AML-193 (cell line): Measurements from ENCODE around the gene GNAT2.

Experiments used
- DNase-seq, 2 experiments: peaks; one replicate each; lab custom pipeline; 2025; lab: John Stamatoyannopoulos, UW

Gene GNAT2

DNA sequence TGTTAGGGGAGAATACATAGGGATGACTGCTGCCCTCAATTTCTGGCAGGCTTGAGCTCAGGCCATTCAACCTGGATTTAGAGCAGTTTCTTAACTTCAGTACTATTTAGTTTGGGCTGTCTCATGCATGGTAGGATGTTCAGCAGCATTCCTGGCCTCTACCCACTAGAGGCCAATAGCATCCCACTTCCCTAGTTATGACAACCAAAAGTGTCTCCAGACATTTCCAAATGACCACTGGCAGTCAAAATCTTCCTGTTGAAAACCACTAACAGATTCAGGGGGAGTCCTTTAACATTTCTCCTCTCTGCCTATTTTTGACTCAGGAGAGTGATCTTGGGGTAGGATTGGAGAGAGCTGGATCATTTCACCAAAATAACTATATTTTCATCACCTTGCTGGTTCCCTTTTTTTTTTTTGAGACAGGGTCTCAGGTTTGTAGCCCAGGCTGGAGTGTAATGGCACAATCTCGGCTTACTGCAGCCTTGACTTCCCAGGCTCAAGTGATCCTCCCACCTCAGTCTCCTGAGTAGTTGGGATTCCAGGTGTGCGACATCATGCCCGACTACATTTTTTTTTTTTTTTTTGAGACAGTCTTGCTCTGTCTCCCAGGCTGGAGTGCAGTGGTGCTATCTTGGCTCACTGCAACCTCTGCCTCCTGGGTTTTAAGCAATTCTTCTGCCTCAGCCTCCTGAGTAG lies 8.7 kb downstream of the GNAT2 start:
- DNase-seq: no peak

DNA sequence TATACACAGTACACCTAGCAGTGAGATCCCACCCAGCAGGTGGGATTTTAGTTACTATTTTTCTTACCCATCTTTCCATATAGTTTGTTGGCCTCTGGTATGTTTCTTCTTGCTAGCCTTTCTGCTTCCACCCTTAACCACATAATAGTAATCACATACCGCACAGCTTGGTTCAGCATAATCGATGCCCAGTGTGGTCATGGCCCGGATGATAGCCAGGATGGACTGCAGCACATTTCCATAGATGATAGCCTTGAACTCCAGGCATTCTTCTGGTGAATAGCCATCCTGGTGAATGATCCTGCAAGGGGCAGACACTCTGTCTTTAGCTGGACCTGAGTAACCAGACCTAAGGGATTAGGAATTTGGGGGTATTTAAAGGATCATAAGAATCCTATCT lies 9.5 kb downstream of the GNAT2 start:
- DNase-seq: no peak

DNA sequence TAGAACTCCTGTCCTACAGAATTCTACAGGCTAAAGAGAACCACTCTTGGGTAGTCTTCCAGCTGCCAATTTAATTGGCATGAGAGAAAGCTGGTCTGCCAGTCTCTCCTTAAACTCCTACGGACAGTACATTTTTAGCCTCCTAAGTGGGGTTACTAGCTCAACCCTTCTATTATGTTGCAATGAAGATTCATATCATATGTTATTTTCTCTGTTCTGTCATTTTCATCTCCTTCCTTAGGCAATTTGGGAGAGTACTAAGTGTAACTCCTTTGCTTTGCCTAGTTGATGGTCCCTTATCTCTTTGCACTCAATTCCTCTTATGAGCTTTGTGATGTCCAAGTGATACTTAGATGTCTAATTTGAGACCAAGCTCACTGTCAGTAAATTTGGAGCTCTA lies 14.0 kb downstream of the GNAT2 start:
- DNase-seq: no peak

DNA sequence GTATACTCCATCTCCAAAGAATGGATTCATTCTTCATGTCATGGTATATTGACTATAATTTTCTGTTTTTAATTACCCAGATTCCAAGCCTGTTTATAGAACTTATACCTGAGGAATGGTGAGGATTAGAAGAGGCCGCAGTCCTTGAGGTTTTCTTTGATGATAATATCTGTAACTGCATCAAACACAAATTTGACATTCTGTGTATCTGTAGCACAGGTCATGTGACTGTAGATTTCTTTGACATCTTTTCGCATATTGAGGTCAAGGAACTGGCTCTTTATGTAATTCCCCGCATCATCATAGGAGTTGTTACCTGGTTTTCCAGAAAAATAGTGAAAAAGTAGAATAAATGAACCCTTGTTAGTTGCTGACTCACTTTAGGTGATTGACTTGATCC lies 16.2 kb downstream of the GNAT2 start:
- no peak for DNase-seq

- no peak for DNase-seq
Measured at GRCh38 chr1:109598655-109599054, 20.8 kb downstream of the GNAT2 start.

DNA sequence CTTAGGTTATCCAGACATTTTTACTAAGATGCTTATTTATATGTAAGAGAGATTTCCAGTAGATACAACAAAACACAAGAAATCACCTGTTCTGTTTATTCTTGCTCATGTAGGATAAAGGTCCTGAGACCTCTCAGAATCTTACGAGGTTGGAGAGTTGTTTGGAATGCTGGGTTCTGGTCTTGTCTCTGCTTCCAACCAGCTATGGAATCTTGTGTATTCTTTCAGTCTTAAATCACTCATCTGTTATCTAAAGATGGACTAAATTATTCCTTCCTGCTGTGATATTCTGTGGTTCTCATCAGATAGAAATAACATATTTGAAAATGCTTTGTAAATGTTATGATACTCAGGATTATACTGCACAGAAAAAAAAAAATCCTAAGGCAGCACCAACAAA lies 21.3 kb downstream of the GNAT2 start:
- no peak for DNase-seq

GRCh38 chr1:109595531-109595930 lies 23.9 kb downstream of the GNAT2 start:
- DNase-seq: no peak

DNA sequence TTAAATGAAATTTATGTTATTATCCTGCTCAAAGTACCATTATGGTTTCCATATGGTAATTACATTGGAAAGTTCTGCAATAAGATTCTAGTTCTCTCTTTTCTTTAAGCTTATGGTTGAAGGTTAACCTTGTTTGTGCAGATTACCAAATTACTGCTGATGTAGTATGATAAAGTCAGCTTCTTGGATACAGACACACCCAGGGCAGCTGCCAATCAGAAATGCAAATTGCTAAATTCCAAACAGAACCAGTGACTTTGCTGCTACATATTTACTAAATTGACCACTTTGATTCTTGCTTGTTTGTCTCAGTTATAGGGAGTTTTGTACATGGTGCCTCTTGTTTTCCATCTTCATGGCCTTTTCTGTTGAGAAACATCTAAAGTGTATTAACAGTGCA lies 26.5 kb downstream of the GNAT2 start:
- no peak for DNase-seq

- DNase-seq: no peak
Measured at GRCh38 chr1:109589679-109590078, 29.7 kb downstream of the GNAT2 start.

DNA sequence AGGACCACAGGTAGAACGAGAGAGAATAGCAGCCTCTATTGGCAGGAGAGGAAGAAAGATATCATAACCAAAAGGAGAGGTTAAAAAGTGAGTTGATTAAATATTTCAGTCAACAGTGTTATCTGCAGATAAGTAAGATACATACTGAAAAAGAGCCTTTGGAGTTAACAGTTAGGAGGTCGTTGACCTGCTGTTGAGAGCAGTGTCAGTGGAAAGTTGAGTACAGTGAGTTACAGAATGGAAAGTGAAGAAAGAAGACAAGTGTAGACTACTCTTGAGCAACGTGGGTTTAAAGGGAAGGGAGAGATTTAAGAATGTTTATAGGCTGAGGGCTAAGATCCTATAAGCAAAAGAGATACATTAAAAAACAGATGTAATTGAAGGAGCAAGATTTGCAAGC lies 30.2 kb downstream of the GNAT2 start:
- no peak for DNase-seq

GRCh38 chr1:109586055-109586454 lies 33.4 kb downstream of the GNAT2 start:
- DNase-seq: no peak

DNA sequence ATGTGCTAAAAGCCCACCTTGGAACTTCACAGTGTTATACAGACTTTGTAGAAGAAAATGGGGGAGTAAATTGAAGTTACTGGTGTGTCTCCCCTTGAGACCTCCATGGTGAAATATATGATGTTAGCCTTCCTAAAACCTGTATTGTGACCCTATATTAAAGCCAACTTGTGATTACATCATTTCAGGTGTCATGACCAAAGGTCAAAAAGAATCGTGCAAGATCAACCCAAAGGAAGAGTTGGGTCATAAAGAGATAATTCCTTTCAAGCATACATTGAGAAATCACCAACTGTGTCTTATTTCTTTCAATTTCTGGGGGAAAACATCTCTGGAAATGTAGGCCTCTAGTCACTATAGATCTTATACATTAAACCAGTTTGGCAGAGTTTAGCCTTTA lies 34.6 kb downstream of the GNAT2 start:
- no peak for DNase-seq

DNA sequence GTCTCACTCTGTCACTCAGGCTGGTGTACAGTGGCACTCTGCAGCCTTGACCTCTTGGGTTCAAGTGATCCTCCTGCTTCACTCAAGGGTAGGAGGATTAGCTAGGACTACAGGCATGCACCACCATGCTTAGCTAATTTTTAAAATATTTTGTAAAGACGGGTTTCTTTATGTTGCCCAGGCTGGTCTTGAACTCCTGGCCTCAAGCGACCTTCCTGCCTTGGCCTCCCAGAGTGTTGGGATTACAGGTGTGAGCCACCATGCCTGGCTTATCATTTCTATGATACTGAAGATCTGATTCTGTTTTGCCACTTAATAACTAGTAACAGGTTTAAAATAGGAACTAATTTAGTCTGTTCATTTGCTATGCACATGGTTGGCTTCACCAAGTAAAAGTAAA lies 37.4 kb downstream of the GNAT2 start:
- no peak for DNase-seq

- DNase-seq: no peak
Measured at GRCh38 chr1:109579491-109579890, 39.9 kb downstream of the GNAT2 start.

DNA sequence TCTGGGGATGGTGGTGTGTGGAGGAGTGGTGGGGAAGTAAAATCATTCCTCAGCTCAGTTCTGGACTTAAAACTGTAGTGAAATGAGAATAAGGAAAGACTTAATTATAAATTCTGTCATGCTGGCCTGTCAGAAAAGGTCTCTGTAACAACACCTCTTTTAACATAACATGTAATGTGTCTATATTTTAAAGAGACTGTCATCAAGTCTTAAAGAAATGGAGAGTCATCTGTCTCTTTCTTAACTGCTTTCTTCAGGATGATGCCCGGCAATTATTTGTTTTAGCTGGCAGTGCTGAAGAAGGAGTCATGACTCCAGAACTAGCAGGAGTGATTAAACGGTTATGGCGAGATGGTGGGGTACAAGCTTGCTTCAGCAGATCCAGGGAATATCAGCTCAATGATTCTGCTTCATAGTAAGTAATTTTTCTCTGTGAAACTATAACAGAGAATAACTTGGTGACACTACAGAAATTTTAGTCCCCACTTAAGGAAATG lies 40.4 kb downstream of the GNAT2 start:
- DNase-seq: no peak

- DNase-seq: peak; percentile 62 to 69
Measured at GRCh38 chr1:109573785-109574184, 45.6 kb downstream of the GNAT2 start.

DNA sequence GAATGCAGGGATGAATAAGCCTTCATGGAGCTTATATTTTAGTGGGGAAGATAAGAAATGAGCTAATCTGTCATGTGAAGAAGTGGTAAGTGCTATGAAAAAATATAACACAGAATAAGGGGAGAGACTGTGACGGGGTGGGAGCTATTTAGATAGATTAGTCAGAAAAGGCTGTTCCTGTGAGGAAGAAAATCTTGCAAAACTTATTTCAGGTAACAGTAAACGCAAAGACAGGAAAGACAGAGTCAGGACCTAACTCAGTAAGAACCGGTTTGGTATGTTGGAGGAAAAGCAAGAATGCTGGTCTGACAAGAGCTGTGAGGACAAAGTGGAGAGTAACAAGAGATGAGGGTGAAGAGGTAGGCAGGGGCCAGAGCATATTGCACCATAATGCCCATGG lies 49.0 kb downstream of the GNAT2 start:
- no peak for DNase-seq

GRCh38 chr1:109569323-109569722 lies 50.1 kb downstream of the GNAT2 start:
- DNase-seq: no peak

GRCh38 chr1:109567877-109568672 lies 51.3 kb downstream of the GNAT2 start:
- DNase-seq: no peak

- no peak for DNase-seq
Measured at GRCh38 chr1:109566982-109567381, 52.4 kb downstream of the GNAT2 start.

GRCh38 chr1:109565241-109565640 lies 54.2 kb downstream of the GNAT2 start:
- DNase-seq: no peak

GRCh38 chr1:109564194-109564878 lies 55.1 kb downstream of the GNAT2 start:
- no peak for DNase-seq

- DNase-seq: no peak
Measured at GRCh38 chr1:109559995-109560394, 59.4 kb downstream of the GNAT2 start.
